ENCODE results near the gene PLCB1.

DNA sequence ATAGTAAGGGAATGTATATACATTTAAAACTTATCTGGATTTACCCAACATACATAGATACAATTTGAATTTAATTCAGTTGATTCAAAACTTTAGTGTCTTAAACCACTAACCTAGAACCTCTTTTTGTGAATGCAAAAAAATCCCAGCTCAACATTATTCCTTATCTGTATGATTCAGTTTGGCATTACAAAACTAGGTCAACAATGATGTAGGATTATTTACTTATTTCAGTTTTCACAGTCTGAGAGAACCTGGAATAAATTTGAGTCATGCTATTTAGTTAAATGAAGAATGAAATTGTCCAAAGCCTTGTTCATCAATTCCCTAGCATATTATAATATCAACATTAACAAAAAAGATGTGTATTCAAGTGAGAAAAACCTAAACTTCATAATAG is 7.4 kb upstream of the PLCB1 start:
- TF ChIP-seq, protein P1, sequence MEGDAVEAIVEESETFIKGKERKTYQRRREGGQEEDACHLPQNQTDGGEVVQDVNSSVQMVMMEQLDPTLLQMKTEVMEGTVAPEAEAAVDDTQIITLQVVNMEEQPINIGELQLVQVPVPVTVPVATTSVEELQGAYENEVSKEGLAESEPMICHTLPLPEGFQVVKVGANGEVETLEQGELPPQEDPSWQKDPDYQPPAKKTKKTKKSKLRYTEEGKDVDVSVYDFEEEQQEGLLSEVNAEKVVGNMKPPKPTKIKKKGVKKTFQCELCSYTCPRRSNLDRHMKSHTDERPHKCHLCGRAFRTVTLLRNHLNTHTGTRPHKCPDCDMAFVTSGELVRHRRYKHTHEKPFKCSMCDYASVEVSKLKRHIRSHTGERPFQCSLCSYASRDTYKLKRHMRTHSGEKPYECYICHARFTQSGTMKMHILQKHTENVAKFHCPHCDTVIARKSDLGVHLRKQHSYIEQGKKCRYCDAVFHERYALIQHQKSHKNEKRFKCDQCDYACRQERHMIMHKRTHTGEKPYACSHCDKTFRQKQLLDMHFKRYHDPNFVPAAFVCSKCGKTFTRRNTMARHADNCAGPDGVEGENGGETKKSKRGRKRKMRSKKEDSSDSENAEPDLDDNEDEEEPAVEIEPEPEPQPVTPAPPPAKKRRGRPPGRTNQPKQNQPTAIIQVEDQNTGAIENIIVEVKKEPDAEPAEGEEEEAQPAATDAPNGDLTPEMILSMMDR (IDR thresholded peaks at IDR 0.05; ENCODE audit: low read depth, low read length, poor library complexity, severe bottlenecking): no peak
- no peak for TF ChIP-seq EZH2phosphoT487 (IDR thresholded peaks at IDR 0.05; ENCODE audit: borderline replicate concordance, low read length)
